SW480 (cell line): ENCODE results near the gene SH2D7.

Experiments
- DNase-seq: peaks from one replicate; pipeline ENCODE4 v3.0.0-alpha.2; 2016; ENCODE audit warnings: low spot score

SH2D7 gene

DNA sequence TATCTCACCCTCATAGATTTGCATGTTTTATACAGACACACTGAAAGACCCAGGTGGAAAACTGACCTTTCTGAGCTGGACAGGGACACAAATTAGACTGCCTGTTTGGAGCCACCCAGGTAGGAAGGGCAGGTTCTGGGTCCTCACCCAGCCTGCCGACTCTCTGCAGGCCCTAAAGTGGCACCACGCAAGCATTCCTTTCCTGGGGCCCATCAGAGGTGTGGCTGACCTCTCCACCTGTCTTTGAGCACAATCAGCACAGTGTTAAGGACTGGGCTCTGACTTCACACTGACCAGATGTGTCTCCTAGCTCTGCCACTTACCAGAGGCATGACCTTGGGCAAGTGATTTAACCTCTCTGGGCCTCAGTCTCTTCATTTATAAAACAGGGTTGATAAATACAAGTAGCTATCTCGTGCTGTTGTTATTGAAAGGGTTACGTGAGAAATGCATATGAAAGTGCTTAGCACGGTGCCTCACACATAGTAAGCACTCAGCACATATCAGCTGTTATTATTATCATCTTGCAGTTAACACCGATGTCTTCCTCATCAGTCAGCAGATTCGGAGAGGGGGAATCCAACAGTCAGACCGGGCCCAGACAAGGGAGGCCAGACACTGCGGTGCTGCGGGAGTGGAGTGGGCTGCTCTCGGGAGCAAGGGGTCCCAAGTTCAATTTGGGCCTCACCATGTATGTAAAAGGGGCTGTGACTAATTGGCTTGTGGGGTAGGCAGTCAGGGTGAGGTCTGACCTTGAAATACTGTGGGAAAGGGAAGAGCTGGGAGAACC is 12.9 kb upstream of the SH2D7 start:
- peak; percentile 28 for DNase-seq

- DNase-seq, result no peak
Observed at GRCh38 chr15:78080088-78080460, 12.3 kb upstream of the SH2D7 start.

DNA sequence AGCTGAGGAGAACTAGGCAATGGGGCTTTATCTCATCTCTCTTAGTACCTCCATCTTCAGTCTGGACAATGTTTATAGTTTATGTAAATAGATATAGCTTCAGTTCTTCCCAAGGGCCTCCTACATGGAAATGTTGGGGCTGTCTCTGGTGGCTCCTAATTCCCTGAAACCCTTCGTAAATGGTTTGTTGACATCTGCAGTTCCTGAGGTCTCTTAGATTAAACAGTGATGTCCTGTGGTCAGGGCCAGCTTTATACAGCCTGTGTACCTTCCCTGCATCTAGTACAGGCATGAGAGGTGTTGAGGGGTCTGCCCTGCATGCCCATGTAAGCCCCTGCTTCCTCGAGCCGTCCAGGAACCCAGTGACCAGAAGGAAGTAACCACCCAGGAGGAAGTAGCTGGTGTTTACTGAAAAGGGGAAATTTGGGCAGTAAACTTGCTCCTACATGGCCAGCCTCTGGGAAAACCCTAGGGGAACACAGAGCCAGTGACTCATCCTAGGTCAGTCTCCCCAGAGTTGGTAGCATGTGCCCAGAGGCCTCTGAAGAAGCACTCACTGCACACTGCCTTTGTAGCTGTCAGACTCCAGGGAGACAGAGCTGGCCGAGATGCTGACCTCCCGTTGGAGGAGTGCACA is 10.1 kb upstream of the SH2D7 start:
- DNase-seq, result no peak

GRCh38 chr15:78082743-78083110 is 9.6 kb upstream of the SH2D7 start:
- no peak for DNase-seq

GRCh38 chr15:78083186-78083585 is 9.2 kb upstream of the SH2D7 start:
- no peak for DNase-seq

- DNase-seq, result no peak
Observed at GRCh38 chr15:78083687-78084448, 8.5 kb upstream of the SH2D7 start.

DNA sequence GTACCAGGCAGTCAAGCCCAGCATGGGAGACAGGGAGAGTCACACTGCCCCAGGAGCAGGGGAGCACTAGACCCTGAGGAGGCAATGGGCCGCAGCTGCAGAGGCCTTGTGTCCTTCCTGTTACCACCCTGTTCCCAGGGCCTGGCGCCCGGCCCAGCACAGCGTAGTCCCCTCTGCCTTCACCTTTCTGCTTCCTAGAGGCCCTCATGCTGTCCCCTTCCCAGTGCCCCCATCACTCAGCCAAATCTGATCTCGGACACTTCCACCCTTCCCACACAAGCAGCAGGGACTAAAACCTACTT is 8.0 kb upstream of the SH2D7 start:
- no peak for DNase-seq

GRCh38 chr15:78085928-78086327 is 6.4 kb upstream of the SH2D7 start:
- no peak for DNase-seq

DNA sequence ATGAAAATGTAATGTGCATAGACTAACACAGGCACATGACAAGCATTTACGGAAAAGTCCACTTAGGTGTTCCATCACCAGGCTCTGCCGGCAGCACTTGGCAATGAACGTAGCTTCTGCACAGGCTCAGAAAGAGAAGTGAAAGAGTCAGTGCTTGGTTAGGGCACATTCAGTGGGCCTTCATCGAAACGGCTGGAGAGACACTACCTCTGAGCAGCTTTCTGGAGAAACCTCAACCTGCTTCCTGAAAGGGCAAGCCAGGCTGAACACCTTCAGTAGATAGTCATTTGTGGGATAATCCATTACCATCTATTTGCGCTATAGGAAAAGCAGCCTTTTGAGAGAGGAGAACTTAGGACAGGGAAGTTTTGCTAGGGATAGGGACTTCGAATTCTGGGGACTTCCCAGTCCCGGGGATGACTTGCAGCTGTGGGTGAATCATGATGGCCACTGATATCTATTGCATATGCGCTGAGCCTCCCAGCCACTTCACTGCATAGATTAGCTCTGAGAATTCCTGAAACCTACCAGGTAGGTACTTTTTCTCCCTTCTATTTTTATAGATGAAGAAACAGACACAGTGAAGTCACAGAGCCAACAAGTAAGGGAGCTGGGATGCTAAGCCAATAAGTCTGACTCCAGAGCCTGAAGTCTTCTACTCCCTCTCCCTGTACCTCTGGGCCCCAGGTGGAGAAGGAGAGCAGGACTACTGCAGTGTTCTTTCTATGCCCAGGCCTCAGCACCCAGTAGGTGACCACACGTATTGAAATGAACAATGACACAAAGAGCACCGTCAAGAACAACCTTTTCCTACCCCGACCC is 4.2 kb upstream of the SH2D7 start:
- DNase-seq, result no peak

DNA sequence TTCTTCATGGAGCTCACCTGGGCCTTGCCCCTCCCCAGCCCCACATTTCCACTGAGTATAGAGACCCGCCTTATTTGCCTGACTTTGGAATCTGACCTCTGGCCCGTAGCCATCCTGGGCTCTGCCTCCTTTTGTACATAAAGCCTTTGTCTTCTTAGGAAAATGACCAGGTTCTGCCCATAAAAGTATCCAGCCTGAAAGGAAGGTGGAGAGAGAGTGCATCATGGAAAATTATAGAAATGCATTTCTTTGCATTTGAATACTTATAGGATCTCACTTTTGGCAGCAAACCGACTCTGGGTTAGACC is 3.6 kb upstream of the SH2D7 start:
- DNase-seq, result no peak

DNA sequence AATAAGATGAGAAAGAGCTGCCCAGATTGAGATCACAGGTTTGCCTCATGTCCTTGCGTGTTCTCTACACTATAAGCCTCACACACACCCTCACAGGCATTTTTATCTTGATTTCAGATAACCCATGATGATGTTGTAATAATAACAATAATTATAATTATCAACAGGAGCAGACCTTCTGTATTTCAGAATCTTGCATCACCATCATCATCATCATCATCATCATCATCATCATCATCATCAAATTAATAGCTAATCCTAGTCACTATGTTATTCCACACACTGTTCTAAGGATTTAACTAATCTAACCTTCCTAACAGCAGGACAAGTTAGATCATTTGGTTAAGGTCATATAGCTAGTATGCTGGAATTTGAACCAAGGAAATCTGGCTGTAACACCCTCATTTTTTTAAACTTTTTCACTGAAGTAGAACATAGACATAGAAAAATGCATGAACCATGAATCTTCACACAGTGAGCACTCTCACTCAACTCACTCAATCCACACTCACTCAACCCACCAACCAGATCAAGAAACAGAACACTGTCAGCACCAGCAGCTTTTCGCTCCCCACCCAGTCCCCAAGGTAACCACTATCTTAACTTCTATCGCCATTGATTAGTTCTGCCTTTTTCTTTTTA is 1.8 kb upstream of the SH2D7 start:
- no peak for DNase-seq

GRCh38 chr15:78093242-78094020 is 1.1 kb downstream of the SH2D7 start:
- DNase-seq, result no peak

DNA sequence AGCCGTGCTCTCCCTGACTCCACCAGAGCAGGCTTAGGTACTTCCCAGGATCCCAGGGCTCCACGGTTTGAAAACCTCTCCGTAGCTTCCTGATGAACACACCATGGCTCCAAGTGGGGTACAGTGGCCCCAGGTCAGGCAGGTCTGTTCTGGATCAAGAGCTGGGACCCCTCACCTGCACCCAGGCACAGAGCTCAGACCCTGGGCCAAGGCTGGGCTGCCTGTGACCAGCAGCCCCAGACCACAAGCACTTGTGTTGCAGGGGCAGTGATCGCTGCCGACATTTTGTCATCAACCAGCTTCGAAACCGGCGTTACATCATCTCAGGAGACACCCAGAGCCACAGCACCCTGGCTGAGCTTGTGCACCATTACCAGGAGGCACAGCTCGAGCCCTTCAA is 5.3 kb downstream of the SH2D7 start:
- DNase-seq, result no peak

DNA sequence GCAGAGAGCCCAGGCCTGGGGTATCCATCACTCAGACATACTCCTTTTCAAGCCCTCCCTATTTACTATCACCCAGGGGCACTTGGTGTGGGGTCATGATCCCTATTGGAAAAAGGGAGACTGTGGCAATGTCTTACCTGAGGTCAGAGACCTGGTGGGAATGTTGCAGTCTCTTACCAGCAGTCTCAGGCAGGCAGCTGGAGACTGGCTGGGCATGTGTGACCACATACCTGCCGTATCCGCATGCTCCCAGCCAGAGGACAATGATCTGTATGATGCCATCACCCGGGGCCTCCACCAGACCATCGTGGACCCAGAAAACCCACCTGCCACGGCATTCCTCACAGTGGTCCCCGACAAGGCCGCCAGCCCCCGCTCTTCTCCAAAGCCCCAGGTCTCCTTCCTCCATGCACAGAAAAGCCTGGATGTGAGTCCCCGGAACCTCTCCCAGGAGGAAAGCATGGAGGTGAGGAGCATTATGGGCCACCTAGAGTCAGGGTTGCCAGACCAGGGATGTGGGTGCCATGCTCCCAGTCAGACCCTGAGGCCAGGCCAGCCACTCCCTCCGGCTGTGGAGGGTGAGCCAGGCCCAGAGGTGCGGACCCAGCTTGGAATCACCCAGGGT is 5.9 kb downstream of the SH2D7 start:
- no peak for DNase-seq

- DNase-seq, result no peak
Observed at GRCh38 chr15:78100886-78101285, 8.5 kb downstream of the SH2D7 start.

GRCh38 chr15:78101423-78102105 is 9.2 kb downstream of the SH2D7 start:
- no peak for DNase-seq

- DNase-seq, result no peak
Observed at GRCh38 chr15:78102211-78102610, 9.8 kb downstream of the SH2D7 start.

DNA sequence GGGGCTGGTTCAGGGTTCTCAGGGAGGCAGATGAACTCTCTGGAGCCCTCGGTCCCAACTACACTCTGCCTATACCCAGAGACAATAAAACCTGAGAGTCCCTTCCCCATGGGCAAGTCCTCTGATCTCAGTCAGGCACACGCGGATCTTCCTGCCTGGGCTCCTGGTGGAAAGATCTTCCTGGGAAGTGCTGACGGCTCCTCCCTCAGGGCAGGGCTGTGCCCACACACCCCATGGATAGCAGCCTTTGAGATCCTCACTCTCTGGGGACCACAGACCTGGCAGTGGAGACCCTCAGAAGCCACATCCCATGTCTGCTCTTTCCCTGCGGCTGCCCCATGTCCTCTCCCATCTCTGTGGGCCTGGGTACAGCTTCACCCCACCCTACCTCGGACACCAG is 10.4 kb downstream of the SH2D7 start:
- DNase-seq, result no peak

DNA sequence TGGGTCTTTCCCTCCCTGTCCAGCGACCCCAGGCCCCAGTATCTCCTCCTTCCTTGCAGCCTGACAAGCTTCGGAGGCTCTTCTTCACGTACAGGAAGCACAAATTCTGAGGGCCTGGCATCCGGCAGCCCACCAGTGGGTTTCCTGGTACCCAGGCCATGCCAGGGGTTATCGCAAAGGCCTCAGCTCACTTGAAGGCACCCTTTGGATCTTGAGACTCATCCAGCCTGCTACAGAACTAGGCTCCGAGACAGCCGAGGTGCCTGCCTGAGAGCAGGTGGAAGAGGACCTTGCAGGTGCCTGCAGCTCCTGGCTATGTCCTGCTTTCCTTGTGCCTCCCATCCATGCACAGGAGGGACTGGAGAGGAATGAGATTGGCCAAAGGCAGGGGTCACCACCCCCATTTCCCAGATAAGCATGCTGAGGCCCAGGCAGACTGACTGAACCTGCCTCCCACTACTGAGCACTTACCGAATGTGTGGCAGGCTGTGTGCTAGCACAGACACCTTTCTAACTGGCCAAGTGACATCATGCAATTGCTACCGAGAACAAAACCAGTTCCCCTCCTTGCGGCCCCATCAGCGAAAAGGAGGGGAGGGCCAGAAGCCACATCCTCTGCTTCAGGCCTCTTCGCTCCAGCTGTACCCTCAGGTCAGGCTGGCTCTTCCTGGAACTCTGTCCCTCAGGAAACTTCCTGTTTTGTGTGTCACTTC is 11.2 kb downstream of the SH2D7 start:
- DNase-seq, result no peak

DNA sequence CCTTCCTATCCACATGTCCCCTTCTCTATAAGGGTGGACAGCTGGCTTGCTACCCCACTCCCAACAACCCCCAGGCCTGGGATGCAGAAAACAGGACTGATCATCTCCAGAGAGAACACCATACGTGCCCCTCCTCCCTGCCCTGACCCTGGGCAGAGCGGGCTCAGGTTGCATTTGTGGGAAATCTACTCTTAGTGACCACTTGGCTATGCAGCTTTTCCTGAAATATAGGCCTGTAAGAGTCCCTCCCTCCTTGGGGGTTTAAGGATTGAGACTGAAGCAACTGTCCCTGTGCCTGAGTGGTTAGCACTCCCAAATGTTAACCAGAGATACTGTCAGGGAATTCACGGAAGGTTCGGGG is 11.7 kb downstream of the SH2D7 start:
- no peak for DNase-seq
